HG03103 (cell line): ENCODE data around the gene C19orf67.
A peak's percentile ranks its signal among the peaks of the same experiment; 100 is the strongest.

Experiments used
- ATAC-seq: cut with Tn5 transposase; IDR thresholded peaks from one replicate; pipeline ENCODE4 v1.9.1; 2021; ENCODE audit warnings: low read depth; ENCODE audit not compliant: unreplicated experiment

Gene C19orf67

DNA sequence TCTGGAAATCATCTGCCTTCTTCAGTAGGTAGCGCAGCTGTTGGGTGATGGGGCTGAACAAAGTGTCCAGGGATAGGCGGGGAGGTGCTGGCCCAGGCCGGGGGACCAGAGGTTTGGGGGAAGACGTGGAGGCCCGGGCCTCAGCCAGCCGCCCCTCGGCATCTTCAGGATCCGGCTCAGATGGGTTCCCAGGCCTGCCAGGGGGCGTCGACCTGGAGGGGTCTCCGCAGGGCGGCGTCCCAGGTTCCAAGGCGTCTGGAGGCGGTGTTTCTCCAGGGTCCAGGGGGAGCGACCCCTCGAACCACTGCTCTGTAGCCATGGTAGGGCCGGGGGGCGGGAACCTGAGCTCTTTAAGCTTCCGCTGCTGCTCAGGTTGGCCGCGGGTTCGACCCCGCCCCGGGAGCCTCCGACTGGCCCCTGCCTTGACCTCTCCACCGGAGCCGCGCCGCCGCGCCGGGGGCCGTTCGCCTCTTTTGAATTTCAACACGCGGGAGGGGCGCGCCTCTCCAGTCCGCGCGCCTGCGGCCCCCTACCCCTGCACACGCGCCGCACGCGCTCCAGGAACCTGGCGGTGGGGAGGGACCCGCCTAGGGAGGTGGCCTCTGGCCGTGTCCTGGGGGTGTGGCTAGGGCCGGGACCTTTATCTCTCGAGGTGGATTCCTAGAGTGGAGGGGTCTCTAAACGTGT lies at the start of gene C19orf67:
TSS of gene C19orf67 (minus strand) at position 475 of the 687 bp plus-strand sequence. CDS start at position 319, 156 bp downstream.
- ATAC-seq, result no peak

DNA sequence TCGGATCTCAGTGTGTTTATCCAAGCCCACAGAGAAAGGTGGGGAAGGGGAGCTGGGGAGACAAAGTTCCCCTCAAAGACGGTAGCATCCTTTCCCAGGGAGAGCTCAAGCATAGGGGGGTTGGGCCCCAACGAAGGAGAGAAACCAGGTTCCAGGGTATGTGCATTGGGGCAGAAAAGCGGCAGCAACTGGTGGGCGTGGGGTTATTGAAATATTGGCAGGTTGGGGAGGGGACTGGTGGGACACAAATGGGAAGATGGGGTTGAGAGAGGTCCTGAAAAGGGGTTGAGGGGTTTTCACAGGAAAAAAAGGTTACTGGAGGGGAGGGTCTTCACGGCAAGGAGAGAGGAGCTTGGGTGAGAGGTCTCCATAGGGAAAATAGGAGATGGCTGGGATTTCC lies 49.8 kb upstream of the C19orf67 start:
- ATAC-seq, result no peak

DNA sequence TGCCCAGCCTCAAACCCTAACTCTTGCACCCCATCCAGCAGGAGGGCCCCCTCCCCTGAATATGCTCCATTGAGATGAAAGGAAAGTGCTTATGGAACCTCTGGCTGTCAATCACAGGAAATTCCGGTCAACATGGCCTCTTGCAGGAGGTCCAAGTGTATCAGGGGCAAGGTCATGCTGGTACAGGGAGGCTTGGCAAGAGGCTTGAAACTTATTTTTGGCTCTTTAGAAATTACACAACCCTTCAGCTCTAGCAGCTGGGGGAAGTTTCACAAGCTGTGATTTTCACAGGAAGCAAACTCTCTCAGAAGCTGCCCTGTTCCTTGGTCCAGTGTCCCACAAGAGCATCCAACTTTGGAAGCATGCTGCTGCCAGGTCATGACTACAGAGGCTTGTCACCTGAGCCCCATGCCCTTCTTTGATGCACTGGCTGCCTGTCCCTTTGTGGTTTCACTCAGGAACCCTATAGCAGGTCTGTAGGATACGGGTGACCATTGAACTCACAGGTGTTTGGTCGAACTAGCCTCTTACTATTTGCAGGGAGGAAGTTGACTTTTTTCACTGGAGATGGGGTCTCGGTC lies 42.4 kb upstream of the C19orf67 start:
- ATAC-seq, result no peak

DNA sequence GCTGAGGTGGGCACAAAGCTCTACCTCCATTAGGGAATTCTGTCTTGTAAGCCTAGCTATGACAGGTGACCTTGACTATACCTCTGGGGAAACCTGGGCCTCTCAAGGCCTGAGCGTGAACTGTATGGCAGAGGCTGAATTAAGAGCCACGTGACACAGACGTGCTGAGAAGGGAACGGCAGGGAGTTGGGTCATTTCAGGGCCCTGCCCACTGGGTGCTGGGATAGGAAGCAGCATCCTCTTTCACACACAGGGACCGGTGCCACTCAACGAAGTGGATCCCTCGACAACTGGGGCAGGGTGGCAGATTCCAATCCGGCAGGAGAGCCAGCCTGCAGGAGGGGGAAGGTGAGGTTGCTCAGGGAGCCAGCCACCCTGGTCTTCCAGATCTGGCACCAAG lies 41.6 kb upstream of the C19orf67 start:
- ATAC-seq, result no peak

DNA sequence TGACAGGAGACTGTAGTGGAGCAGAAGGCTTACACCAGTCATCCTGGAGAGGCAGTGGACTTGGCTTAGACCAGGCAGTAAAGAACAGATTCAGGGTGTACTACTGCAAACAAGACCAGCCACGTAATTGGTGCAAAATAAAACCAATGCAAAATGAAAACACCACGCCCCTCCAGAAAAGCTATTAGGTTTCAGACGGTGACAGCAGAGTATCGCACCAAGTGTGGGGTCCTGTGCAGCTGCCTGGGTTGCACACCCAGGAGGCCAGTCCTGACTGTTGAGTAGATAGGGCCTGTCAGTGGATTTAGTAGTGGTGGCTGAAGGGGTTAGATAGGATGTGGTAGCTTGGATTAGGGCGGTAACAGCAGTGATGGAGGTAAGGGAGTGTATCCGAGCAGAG lies 37.3 kb upstream of the C19orf67 start:
- ATAC-seq, result no peak

DNA sequence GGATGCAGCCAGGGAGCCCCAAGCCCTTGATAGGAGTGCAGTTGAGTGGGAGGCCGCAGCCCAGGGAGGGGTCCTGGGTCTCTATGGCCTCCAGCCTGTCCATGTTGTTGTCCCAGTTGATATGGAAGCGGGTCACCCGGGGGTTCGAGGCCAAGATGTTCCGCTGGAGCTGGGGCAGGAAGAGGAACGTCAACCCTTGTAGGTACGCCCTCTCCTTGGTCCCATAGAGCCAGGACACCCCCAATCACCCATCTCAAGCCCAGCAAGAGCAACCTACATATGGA lies 34.9 kb upstream of the C19orf67 start:
- no peak for ATAC-seq

DNA sequence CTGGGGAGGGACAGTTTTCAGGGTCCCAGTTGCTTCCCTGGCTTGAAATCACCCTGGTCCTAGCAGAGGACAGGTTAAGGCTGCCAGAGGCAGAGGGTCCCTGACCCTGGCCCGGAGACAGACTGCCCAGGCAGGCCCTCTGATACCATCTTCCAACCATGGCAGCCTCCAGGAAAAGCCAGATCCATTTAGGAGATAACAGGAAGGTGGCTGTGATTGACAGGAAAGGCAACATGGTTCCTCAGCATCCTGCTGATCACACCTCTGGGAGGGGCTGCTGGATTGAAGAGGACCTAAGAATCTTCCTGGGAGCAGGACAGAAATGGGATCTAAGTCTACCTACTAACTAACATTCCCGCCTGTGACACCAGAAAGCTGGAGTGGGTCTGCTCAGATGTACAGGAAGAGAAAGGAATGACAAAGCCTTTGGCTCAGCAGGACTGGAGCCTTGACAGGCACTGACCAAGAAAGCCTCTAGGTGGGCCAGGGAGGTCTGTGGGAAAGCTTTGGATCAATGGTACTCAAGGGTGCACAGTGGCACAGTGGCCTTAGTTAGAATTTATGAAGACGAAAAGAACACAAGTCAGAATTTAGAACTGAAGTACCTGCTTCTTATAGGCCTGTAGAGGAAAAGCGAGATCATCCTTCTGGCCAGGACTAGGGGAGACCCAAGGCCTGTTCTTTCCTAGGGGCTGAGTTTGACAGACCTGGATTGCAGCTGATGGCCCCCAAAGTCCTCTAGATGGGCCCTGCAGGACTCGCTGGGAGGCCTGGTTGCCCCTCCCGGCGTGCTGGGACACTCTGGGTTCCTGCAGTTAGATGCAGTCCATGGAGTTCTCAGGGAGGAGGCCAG lies 34.3 kb upstream of the C19orf67 start:
- no peak for ATAC-seq

DNA sequence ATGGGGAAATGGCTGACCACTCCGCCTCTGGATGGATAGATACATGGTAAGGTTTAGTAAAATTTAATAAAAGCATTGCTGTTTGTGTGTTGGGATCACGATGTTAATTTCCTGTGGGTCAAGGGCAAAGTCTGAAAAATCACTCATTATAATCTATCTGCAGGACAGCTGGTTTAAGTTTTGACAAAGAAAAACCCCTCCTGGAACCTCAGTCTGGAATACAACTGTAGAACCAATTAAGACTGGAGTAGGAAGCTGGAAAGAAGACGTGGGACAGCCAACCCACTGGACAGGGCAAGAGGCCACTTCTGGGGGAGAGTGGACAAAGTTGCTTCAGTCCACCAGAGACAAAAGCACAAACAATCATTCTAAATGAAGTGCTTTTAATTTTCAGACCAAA lies 33.6 kb upstream of the C19orf67 start:
- no peak for ATAC-seq

DNA sequence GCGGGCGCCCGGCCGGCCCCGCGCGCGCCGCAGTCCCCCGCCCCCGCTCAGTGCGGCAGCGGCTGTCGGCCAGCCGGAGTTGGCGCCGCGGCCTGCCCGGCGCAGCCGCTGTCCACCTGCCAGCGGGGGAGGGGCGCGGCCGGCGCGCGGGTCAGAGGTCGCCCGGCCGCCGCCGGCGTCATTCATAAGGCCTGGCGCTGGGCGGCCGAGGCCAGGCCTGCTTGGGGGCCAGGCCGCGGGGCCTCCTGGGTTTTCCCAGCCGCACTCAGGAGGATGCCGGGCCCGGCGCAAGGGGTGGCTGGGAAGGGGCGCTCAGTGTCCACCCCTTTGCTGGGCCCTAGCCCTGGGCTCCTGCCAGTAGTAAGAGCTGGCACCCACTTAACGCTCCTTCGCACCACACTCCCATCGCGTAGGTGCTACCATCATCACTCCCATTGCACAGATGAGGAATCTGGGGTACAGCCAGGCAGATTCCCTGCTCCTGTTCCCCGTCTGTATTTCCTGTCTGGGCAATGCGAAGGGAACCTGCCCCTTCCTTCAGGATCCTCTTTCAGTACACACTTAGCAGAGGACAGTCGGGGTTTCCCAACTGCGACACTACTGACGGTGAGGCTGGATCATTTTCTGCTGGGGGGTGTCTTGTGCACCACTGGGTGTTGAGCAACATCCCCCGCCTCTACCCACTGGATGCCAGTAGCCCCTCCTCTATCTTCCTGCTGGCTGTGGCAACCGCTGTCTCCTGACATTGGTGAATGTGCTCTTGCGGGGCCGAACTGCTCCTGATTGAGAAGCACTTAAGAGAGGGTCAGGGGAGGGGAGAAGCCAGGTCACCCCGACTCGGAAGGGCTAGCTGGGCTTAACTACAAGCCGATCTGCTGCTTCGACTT lies 32.8 kb upstream of the C19orf67 start:
- ATAC-seq, result peak; percentile 7

DNA sequence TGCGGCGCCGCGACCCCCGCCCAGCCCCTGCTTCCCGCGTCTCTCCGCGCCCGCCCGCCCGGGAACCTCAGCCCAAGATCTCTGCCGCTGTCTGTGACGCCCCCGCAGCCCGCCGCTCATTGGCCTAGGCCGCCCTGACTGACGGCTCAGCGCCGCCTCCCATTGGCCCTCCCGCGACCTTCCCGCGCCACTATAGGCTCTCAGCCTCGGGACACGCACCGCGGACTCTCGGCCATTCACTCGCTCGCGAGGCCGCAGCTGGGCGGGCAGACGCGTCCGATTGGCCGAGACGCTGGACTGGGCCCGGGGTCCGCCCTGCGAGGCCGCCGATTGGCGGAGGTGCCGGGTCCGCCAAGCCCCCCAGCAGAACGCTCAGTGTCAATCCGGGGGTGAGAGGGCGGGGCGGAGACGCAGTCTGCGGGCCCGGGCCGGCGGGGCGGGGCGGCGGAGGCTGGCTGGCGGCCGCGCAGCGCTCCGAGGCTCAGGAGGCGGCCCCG lies 32.1 kb upstream of the C19orf67 start, which contains the start of gene PRKACA:
TSS of gene PRKACA (minus strand) at position 95 of the 497 bp plus-strand sequence. CDS start 215 bp downstream, outside the sequence.
- ATAC-seq, result peak; percentile 78

DNA sequence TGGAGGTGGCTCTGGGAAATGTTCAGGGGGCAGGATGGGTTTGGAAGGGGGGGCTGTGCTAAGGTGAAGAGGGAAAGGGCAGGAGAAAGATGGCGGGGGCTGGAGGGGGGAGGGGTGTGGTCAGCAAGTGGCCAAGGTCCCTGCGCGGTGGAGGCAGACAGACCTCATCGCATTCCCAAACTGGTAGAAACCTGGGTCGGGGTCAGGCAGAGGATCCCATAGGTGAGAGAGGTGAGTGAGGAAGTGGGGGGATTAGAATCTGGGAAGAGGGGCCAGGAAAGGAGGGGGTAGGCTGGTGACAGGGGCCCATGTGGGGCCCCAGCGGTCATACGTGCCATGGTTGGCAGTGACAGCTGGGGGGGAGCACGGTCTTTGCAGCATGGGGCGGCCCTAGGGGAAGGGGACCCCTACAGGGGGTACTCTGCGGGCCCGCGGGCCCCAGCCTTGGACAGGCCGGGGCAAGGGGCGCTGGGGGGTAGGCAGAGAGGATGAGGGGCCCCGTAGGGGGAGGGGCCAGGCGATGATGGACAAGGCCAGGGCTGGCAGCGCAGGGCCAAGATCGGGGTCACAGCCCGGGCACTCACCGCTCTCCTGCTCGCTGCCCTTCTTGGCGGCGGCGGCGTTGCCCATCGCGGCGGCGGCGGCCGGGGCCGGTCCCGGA lies 31.5 kb upstream of the C19orf67 start:
- peak; percentile 15 for ATAC-seq

DNA sequence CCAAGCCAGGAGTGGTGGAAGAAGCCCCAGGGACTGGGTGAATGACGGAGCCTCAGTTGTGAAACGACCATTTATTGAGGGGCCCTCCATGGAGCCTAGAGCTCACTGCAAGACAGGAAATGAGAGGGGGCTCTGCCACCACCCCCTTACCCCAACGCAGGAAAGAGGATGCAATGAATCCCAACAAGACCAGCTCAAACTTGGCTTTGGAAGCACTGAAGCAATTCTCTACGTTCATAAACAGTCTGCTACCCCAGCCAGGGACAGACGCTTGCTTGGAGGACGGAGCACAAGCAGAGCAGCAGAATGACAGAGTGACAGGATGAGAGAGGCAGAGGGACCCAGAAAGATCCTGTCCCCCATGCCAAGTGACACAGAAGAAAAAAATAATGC lies 30.9 kb upstream of the C19orf67 start:
- no peak for ATAC-seq

DNA sequence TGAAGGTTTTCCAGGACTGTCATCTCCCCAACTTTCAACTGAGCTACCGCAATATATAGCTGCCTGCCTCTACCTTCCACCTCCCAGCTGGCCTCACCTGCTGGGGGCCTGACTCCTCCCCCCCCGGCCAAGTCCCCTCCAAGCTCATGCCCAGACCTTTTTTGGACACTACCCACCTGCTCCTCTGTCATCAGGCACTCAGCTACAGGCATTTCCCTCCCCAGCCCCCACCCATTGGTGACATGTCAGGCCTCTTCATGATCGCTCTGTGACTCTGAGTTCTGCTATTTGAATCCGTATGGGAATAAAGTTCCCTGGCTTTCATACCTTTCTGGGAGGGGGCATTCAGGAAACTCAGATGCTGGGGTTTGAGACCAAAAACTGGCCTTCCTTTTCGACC lies 30.2 kb upstream of the C19orf67 start:
- ATAC-seq, result no peak

DNA sequence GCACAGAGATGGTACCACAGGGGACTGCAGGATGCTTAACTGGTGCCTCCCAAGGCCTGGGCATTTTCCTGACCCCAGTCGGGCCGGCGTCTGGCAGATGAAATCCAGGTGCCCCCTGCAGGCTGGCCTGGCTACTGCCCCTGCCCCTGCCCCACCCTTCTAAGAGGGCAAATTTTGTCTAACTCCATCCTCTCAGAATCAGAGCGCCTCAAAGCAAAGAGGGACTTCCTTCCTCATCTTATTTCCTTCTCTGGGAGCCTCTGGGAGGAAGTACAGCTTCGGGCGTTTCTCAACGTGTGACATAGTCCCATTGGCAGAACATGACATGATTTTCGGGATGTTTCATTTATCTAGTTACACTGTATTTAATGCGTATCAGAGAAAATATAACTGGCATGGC lies 29.3 kb upstream of the C19orf67 start:
- ATAC-seq, result no peak

DNA sequence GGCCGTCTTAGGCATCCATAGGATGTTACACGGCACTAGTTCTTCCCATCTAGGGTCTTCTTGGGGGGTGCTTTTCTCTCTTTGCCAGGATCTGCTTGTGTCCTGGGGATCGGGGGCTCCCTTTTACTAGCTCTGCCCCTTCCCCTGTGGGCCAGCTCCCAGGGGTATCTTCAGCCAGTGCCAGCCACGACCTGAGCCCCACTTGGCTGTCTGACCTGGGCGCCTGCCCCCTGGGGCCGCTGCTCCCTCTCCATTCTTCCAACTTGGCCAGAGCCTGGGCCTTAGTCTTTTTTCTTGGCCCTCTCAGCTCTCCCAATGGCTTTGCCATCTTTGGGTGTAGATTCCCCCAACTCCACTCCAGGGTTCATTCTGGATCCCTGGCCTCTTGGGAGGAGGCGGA lies 28.9 kb upstream of the C19orf67 start:
- ATAC-seq, result no peak

DNA sequence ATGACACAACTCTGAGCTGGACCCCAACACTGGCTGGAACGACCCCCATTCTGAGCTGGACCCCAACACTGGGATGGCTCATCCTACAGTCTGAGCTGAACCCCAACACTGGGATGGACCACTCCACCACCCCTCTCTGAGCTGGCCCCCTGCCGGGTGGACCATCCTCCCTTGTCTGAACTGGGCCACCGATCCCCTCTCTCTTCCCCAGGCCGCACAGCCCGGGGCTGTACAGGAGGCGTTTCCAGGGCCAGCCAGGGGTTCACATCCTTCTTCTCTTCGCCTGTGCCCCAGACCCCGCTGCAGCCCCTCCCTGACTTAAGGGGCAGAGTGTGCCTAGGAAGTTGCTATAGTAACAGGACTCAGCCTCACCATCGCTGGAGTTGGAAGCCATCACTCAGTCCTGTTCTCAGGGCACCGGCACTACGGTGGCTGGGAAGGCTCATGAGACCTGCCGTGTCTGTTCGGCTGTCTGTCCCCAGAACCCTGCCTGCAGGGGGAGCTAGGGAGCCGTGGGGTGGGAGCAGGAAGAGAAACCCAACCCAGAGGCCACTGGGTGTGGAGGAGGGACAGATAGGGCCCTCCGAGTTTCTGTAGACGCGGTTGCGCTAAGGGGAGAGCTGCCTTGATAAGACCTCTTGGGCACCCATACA lies 28.3 kb upstream of the C19orf67 start:
- ATAC-seq, result no peak

DNA sequence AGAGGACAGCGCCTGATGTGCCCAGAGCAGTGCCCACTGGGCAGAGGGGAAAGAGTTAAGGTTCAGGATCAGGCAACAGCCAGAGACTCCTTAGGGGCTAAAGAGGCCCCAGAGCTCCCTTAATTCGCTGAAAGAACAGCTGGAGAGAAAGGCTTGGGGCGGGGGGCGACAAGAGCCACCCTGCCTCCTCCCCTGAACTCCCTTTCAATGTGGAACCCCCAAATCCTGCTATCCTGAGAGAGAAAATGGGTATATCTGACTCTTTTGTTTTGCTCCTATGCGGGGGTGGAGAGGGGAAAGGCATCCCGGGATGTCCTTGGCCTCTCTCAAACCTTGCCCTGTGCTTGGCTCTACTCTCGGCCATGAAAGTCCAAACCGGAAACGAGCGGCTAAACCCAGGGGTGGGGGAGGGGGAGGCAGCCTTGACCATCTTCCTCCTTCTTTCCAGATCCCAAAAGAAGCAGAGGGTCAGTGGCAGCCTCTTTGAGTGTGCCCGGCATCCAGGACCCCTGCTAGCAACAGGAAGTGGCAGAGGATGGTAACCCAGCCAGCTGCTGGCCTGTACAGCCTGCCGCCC lies 27.3 kb upstream of the C19orf67 start:
- ATAC-seq, result no peak

DNA sequence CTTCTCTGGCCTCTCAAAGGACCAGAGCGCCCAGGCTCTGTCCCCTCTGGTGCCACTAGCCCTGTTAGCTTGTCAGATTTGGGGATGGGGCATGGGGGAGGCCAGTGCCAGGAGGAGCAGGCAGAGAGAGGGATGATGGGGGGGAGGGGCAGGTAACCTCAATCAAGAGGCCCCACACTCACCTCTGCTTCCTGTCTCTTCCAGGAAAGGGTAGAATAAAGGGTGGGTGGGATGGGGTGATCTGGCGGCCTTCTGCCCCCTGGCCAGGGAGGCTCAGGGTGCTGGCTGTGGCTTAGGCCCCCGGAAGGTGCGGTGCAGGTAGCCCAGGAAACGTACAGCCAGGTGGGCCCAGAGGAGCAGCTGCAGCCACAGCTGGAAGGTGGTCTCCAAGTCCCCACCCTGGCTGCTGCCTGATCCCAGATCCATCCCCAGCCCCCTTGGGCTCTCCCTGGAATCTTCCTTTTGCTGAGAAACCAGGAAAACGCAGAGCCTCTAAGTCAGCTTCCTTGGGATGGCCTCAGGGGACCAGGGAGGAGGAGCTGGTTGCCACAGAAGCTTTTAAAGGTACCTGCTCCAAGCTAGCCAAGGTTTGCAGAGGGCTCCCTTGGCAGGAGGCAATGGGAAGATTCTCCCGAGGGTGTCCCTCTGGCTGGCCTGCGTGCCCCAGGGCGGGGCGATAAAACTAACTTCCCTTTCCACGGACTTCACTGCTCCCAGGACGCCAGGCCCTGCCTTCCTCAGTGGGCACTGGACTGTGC lies 26.6 kb upstream of the C19orf67 start:
- ATAC-seq, result no peak
